WTC11 (cell line): ENCODE data around the gene CERS5.

Experiments used
- CREM ChIP-seq: sonication (generic); formaldehyde crosslinking; IDR thresholded peaks from 2 replicates; pipeline ENCODE4 v1.8.1; 2022; ENCODE audit warnings: mild to moderate bottlenecking, missing genetic modification reagents, moderate library complexity
- CTCF ChIP-seq: fragments of 200-600 bp; IDR thresholded peaks from 2 replicates; pipeline ENCODE4 v1.8.0; 2022; ENCODE audit warnings: antibody characterized with exemption
- GABPB1 ChIP-seq: sonication (generic); formaldehyde crosslinking; IDR thresholded peaks from 2 replicates; pipeline ENCODE4 v1.8.1; 2023; ENCODE audit warnings: mild to moderate bottlenecking, missing genetic modification reagents
- MLX ChIP-seq: sonication (generic); formaldehyde crosslinking; IDR thresholded peaks from 2 replicates; pipeline ENCODE4 v1.8.1; 2023; ENCODE audit warnings: mild to moderate bottlenecking, missing genetic modification reagents, moderate library complexity
- MYBL2 ChIP-seq: sonication (generic); formaldehyde crosslinking; IDR thresholded peaks from 2 replicates; pipeline ENCODE4 v1.8.1; 2023; ENCODE audit warnings: mild to moderate bottlenecking, moderate library complexity, missing genetic modification reagents
- NR2C2 ChIP-seq: sonication (generic); formaldehyde crosslinking; IDR thresholded peaks from 2 replicates; pipeline ENCODE4 v1.8.0; 2022; ENCODE audit warnings: mild to moderate bottlenecking, missing genetic modification reagents
- NR3C1 ChIP-seq: sonication (generic); formaldehyde crosslinking; conservative IDR thresholded peaks from 2 replicates; pipeline ENCODE4 v1.8.1; 2023; ENCODE audit warnings: low read depth, mild to moderate bottlenecking, missing genetic modification reagents
- STAT6 ChIP-seq: sonication (generic); formaldehyde crosslinking; conservative IDR thresholded peaks from 2 replicates; pipeline ENCODE4 v1.8.1; 2023; ENCODE audit warnings: mild to moderate bottlenecking, low read depth, missing genetic modification reagents, moderate library complexity
- TEAD4 ChIP-seq: sonication (generic); formaldehyde crosslinking; IDR thresholded peaks from 2 replicates; pipeline ENCODE4 v1.8.0; 2022; ENCODE audit warnings: mild to moderate bottlenecking, missing genetic modification reagents
- ZBTB21 ChIP-seq: sonication (generic); formaldehyde crosslinking; IDR thresholded peaks from 2 replicates; pipeline ENCODE4 v1.8.1; 2023; ENCODE audit warnings: mild to moderate bottlenecking, missing genetic modification reagents, borderline replicate concordance
- ZNF416 ChIP-seq: fragments of 250-450 bp; sonication (Bioruptor Pico); IDR thresholded peaks from 2 replicates; pipeline ENCODE4 v1.9.0; 2021; ENCODE audit warnings: mild to moderate bottlenecking, inconsistent platforms
- TF ChIP-seq, protein P1 (sequence below): fragments of 250-450 bp; sonication (Bioruptor Pico); IDR thresholded peaks from 2 replicates; pipeline ENCODE4 v1.9.0; 2021; ENCODE audit warnings: moderate library complexity, mild to moderate bottlenecking, inconsistent platforms, borderline replicate concordance
- TF ChIP-seq, protein P2 (sequence below): sonication (generic); formaldehyde crosslinking; IDR thresholded peaks from 2 replicates; pipeline ENCODE4 v1.8.0; 2022; ENCODE audit warnings: mild to moderate bottlenecking, missing genetic modification reagents
- TF ChIP-seq, protein P3 (sequence below): sonication (generic); formaldehyde crosslinking; IDR thresholded peaks from 2 replicates; pipeline ENCODE4 v1.8.1; 2022; ENCODE audit warnings: mild to moderate bottlenecking, moderate library complexity, missing genetic modification reagents

- TF ChIP-seq, protein P1, sequence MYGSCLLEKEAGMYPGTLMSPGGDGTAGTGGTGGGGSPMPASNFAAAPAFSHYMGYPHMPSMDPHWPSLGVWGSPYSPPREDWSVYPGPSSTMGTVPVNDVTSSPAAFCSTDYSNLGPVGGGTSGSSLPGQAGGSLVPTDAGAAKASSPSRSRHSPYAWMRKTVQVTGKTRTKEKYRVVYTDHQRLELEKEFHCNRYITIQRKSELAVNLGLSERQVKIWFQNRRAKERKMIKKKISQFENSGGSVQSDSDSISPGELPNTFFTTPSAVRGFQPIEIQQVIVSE (CRISPR knock-in tag): no peak
- TF ChIP-seq NR2C2 (CRISPR knock-in tag) (no peak), CTCF (no peak; the same call in 1 of the 2 replicates), ZNF416 (CRISPR knock-in tag) (no peak), NR3C1 (CRISPR knock-in tag) (no peak), STAT6 (CRISPR knock-in tag) (no peak), CREM (CRISPR knock-in tag) (no peak), TEAD4 (CRISPR knock-in tag) (no peak), GABPB1 (CRISPR knock-in tag) (no peak), ZBTB21 (CRISPR knock-in tag) (no peak), MLX (no peak), MYBL2 (no peak)
- TF ChIP-seq, protein P2, sequence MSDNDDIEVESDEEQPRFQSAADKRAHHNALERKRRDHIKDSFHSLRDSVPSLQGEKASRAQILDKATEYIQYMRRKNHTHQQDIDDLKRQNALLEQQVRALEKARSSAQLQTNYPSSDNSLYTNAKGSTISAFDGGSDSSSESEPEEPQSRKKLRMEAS (CRISPR knock-in tag): no peak
- TF ChIP-seq, protein P3, sequence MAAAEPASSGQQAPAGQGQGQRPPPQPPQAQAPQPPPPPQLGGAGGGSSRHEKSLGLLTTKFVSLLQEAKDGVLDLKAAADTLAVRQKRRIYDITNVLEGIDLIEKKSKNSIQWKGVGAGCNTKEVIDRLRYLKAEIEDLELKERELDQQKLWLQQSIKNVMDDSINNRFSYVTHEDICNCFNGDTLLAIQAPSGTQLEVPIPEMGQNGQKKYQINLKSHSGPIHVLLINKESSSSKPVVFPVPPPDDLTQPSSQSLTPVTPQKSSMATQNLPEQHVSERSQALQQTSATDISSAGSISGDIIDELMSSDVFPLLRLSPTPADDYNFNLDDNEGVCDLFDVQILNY (CRISPR knock-in tag): no peak
Measured at GRCh38 chr12:50111395-50111692, 55.8 kb downstream of the CERS5 start.
